Esophagus (tissue), 2 donors: ENCODE data around the gene CTBP2. TPM values are rescaled to one million over a fixed set of nuclear protein-coding genes. Genes with fewer than 3 reads are reported as not detected.

Source experiments
- H3K27ac ChIP-seq, 2 donors: one replicate each; pipeline ENCODE4 v1.5.1; 2013; ENCODE audit warnings: low read depth in 2 of 2, mild to moderate bottlenecking in 2 of 2, inconsistent platforms in 1 of 2, low read length in 1 of 2, moderate library complexity in 1 of 2
- H3K27me3 ChIP-seq, 2 donors: one replicate each; pipeline ENCODE4 v1.6.1; 2013; ENCODE audit warnings: low read length in 2 of 2, control low read depth in 1 of 2, mild to moderate bottlenecking in 1 of 2; ENCODE audit not compliant: insufficient read depth in 2 of 2, control insufficient read depth in 1 of 2
- H3K36me3 ChIP-seq, 2 donors: one replicate each; pipeline ENCODE4 v1.6.1; 2013; ENCODE audit warnings: low read length in 1 of 2; ENCODE audit not compliant: control insufficient read depth in 2 of 2, insufficient read depth in 2 of 2
- H3K4me1 ChIP-seq, 2 donors: one replicate each; pipeline ENCODE4 v1.6.1; 2013; ENCODE audit warnings: low read length in 1 of 2; ENCODE audit not compliant: control insufficient read depth in 2 of 2, insufficient read depth in 2 of 2
- H3K4me3 ChIP-seq, 2 donors: one replicate each; pipeline ENCODE4 v1.5.1; 2013; ENCODE audit warnings: low read length in 2 of 2, mild to moderate bottlenecking in 2 of 2, low read depth in 1 of 2, moderate library complexity in 1 of 2
- H3K9me3 ChIP-seq, 2 donors: one replicate each; pipeline ENCODE4 v1.6.1; 2013; ENCODE audit warnings: mild to moderate bottlenecking in 2 of 2, low read depth in 1 of 2, low read length in 1 of 2, moderate library complexity in 1 of 2; ENCODE audit not compliant: control insufficient read depth in 2 of 2, insufficient read depth in 1 of 2
- WGBS, 2 donors: extraction: QIAGEN DNeasy Blood & Tissue Kit; methylation state at CpG; one replicate each; pipeline ENCODE4 v1.1.7; 2013; 5-methylcytosine and 5-hydroxymethylcytosine counted together
- polyA plus RNA-seq, 2 donors: library from polyadenylated mRNA; stranded (reverse); fragments of 200-250 nt; gene quantifications; one replicate each; pipeline ENCODE4 v1.2.3, GENCODE V29; 2013
- donor health status: healthy with polysubstance abuse.
- donor health status: Bipolar disorder and iron deficiency.

CTBP2 gene
- polyA plus RNA-seq, 2 donors = 15.4 to 33.3 TPM

DNA sequence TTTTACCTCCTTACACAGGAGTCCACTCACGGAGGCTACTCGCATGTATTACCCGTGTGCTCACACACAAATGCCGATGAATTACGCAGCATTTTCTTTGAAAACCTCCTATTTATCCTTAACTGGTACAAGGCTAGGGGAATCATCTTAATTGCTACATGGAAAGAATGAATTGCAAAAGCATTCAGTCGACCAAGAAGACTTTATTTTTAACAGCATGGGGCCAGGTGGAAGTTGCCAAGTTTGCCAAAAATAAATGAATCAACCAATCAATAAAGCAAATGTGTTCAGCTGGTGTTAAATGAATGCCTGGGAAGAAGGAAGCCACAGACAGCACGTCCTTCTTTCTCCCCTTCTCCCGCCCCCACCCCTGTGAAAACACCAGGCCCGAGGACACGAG, 55.8 kb downstream of the CTBP2 start:
- Histone ChIP-seq H3K4me1 (peaks cover 7 to 12% of the 10 kb centered on the region in 2 donors), H3K36me3 (peaks cover 6 to 30% of the 10 kb centered on the region in 2 donors), H3K9me3 (peaks cover 0 to 2% of the 10 kb centered on the region in 2 donors), H3K27me3 (no peaks in the 10 kb centered on the region), H3K27ac (no peak overlapping the region), H3K4me3 (no peak overlapping the region)
- 69 to 77% methylated on average over 10 of the region's 10 CpGs for WGBS, 2 donors

DNA sequence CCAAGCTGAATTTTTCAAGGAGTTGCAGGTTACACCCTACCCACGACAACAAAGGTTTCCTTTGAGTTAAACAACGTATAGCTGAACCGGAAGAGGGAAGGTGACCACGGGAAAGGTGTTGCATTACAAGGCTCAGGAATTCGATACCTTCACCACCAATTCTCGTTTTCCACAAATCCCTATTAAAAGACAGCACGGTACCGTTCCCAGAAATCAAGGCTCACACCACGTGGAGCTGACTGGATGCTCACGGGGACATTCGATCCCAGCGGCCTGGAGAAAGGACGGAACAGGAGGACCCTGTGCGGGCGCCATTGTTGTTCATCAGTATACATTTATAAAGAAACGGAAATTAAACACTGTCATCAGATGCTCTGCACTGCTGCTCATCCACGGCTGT, 56.4 kb downstream of the CTBP2 start:
- Histone ChIP-seq H3K9me3 (peaks cover 0 to 2% of the 10 kb centered on the region in 2 donors), H3K27me3 (no peaks in the 10 kb centered on the region), H3K27ac (peak overlapping the region in 1 of 2 donors; percentile 1), H3K4me3 (no peak overlapping the region), H3K36me3 (peaks cover 6 to 25% of the 10 kb centered on the region in 2 donors), H3K4me1 (peaks cover 7 to 12% of the 10 kb centered on the region in 2 donors)
- 85 to 90% methylated on average over 17 of the region's 17 CpGs for WGBS, 2 donors

GRCh38 chr10:125103466-125103865, 56.9 kb downstream of the CTBP2 start:
- Histone ChIP-seq H3K27ac (peak overlapping the region in 1 of 2 donors; percentile 38), H3K4me1 (peaks cover 7 to 12% of the 10 kb centered on the region in 2 donors), H3K4me3 (no peak overlapping the region), H3K36me3 (peaks cover 6 to 22% of the 10 kb centered on the region in 2 donors), H3K9me3 (peaks cover 0 to 2% of the 10 kb centered on the region in 2 donors), H3K27me3 (no peaks in the 10 kb centered on the region)
- WGBS, 2 donors = 81 to 90% methylated on average over 9 of the region's 9 CpGs

- Histone ChIP-seq H3K4me3 (no peak overlapping the region), H3K27me3 (no peaks in the 10 kb centered on the region), H3K36me3 (peaks cover 6 to 22% of the 10 kb centered on the region in 2 donors), H3K27ac (peak overlapping the region in 1 of 2 donors; percentile 57), H3K4me1 (peaks cover 7 to 12% of the 10 kb centered on the region in 2 donors), H3K9me3 (no peaks in the 10 kb centered on the region)
- 53 to 73% methylated on average over 10 of the region's 10 CpGs for WGBS, 2 donors
These were observed 57.5 kb downstream of the CTBP2 start for GRCh38 chr10:125102821-125103220.

- Histone ChIP-seq H3K36me3 (peaks cover 6 to 21% of the 10 kb centered on the region in 2 donors), H3K4me1 (peaks cover 7 to 12% of the 10 kb centered on the region in 2 donors), H3K27ac (peak overlapping the region in 1 of 2 donors; percentile 40), H3K27me3 (no peaks in the 10 kb centered on the region), H3K4me3 (no peak overlapping the region), H3K9me3 (no peaks in the 10 kb centered on the region)
- 42 to 58% methylated on average over 3 of the region's 3 CpGs for WGBS, 2 donors
These were observed 58.1 kb downstream of the CTBP2 start for GRCh38 chr10:125102246-125102645.

GRCh38 chr10:125101581-125101980, 58.8 kb downstream of the CTBP2 start:
- 85 to 92% methylated on average over 9 of the region's 9 CpGs for WGBS, 2 donors
- H3K27me3 ChIP-seq = no peaks in the 10 kb centered on the region
- no peaks in the 10 kb centered on the region for H3K9me3 ChIP-seq
- H3K27ac ChIP-seq = no peak overlapping the region
- H3K4me3 ChIP-seq = no peak overlapping the region
- peaks cover 7 to 12% of the 10 kb centered on the region in 2 donors for H3K4me1 ChIP-seq
- peaks cover under 1 to 15% of the 10 kb centered on the region in 2 donors for H3K36me3 ChIP-seq

GRCh38 chr10:125101049-125101448, 59.3 kb downstream of the CTBP2 start:
- H3K27ac ChIP-seq = no peak overlapping the region
- peaks cover 0 to 12% of the 10 kb centered on the region in 2 donors for H3K36me3 ChIP-seq
- H3K9me3 ChIP-seq = no peaks in the 10 kb centered on the region
- H3K4me1 ChIP-seq = peaks cover 7 to 12% of the 10 kb centered on the region in 2 donors
- no peak overlapping the region for H3K4me3 ChIP-seq
- no peaks in the 10 kb centered on the region for H3K27me3 ChIP-seq
- WGBS, 2 donors = 91% methylated on average over 9 of the region's 9 CpGs

DNA sequence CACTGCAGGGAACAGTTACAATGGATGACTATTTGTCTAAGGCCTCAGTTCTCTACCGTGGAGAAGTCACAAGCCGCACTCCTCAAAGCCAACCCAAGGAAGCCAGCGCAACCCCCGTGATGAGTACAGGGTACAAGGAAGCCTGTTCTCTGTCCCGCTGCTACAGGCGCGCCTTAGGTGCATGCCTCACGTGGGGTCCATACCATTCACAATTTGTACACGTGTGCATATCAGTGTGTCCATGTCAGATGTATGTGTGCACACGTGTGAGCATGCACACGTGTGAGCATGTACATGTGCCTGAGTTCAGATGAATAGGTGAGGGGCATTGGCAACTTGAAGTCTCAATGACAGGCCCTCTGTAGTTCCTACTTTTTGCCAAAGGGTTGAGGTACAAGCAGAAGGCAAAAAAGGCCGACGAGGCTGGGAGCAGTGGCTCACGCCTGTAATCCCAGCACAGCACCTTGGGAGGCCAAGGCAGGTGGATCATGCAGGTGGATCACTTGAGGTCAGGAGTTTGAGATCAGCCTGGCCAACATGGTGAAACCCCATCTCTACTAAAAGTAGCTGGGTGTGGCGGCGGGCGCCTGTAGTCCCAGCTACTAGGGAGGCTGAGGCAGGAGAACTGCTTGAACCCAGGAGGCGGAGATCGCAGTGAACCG, 62.8 kb downstream of the CTBP2 start:
- Histone ChIP-seq H3K9me3 (no peaks in the 10 kb centered on the region), H3K36me3 (peaks cover 0 to 8% of the 10 kb centered on the region in 2 donors), H3K4me3 (no peak overlapping the region), H3K4me1 (peaks cover 11% of the 10 kb centered on the region in 2 donors), H3K27me3 (no peaks in the 10 kb centered on the region), H3K27ac (no peak overlapping the region)
- 92 to 93% methylated on average over 20 of the region's 20 CpGs for WGBS, 2 donors

GRCh38 chr10:125096975-125097374, 63.4 kb downstream of the CTBP2 start:
- peaks cover 10 to 11% of the 10 kb centered on the region in 2 donors for H3K4me1 ChIP-seq
- H3K4me3 ChIP-seq = no peak overlapping the region
- no peak overlapping the region for H3K27ac ChIP-seq
- H3K27me3 ChIP-seq = no peaks in the 10 kb centered on the region
- 90 to 92% methylated on average over 2 of the region's 2 CpGs for WGBS, 2 donors
- no peaks in the 10 kb centered on the region for H3K9me3 ChIP-seq
- peaks cover 0 to 8% of the 10 kb centered on the region in 2 donors for H3K36me3 ChIP-seq

DNA sequence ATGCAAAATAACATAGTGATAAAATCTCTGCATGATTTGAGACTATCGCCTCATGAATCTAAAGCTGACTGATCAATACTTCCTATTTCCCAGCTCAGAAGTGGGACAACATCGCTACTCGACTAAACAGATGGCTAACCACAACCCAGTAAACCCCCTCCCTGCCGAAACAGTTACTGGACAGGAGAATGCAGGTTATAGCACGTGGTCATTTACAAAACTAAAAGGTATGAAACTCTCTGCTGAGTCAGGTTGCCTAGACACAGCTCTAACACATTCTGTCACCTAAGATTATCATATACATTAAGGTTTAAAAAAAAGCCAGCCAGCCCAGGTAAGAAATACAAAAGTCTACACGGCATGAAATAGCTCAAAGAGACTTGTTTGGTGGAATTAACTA, 64.0 kb downstream of the CTBP2 start:
- Histone ChIP-seq H3K27ac (no peak overlapping the region), H3K27me3 (no peaks in the 10 kb centered on the region), H3K9me3 (no peaks in the 10 kb centered on the region), H3K4me3 (no peak overlapping the region), H3K4me1 (peaks cover 8 to 11% of the 10 kb centered on the region in 2 donors), H3K36me3 (peaks cover 0 to 4% of the 10 kb centered on the region in 2 donors)
- WGBS, 2 donors = 60 to 65% methylated on average over 6 of the region's 6 CpGs
